HUES64 (cell line): Measurements from ENCODE around the gene HPS1.
"Not testable (repeated sequence)": the region's sequence is repeated elsewhere in the genome, so short reads cannot be mapped to it uniquely, and the experiment has no call there.

Experiments used
- H3K27ac ChIP-seq: 2 replicates; pipeline ENCODE4 v1.7.0; 2013; ENCODE audit warnings: low read depth, low read length, inconsistent platforms
- H3K27me3 ChIP-seq: 2 replicates; pipeline ENCODE4 v1.6.1; 2013; ENCODE audit warnings: mild to moderate bottlenecking, low read length; ENCODE audit not compliant: insufficient read depth
- H3K36me3 ChIP-seq: 2 replicates; pipeline ENCODE4 v1.6.1; 2013; ENCODE audit warnings: mild to moderate bottlenecking, low read length; ENCODE audit not compliant: insufficient read depth
- H3K4me1 ChIP-seq: 2 replicates; pipeline ENCODE4 v1.6.1; 2013; ENCODE audit warnings: mild to moderate bottlenecking, low read length, moderate library complexity; ENCODE audit not compliant: insufficient read depth
- H3K4me3 ChIP-seq: 2 replicates; pipeline ENCODE4 v1.5.1; 2013; ENCODE audit warnings: mild to moderate bottlenecking, low read length, moderate library complexity
- H3K9ac ChIP-seq: 2 replicates; pipeline ENCODE4 v1.6.1; 2013; ENCODE audit warnings: mild to moderate bottlenecking, low read depth, low read length
- H3K9me3 ChIP-seq: 2 replicates; pipeline ENCODE4 v1.6.1; 2013; ENCODE audit warnings: low read depth, low read length; ENCODE audit not compliant: insufficient read depth
- WGBS: fragments of 150-250, 120-280 bp; methylation state at CpG from one replicate; pipeline ENCODE4 v1.1.7; 2013; ENCODE audit warnings: missing lambda C conversion rate; 5-methylcytosine and 5-hydroxymethylcytosine counted together

HPS1 gene

DNA sequence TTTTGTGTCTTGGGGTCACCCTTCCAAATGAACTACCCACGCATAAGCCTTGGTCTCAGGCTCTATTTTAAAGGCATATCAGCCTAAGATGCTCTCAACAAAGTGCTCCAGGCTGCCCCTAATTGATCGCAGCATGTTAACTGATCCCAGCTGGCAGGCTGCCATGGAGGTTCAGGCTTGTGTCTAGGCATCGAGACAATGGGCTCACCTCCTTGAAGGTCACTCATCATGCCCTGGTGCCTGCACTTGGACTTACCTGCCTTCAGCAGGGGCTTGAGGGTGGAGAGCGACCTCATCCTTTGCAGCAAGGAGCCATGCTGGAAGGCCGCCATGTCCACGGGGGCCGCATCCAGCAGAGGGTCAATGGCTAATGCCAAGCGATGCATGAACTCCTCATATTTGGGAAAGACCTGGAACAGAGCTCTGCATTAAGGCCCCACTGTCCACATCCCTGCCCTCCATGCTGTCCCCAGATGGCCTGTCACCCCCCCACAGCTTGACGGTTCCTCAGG, 49.6 kb downstream of the HPS1 start:
- Histone ChIP-seq H3K9ac (no peak overlapping the region), H3K4me3 (no peak overlapping the region), H3K36me3 (no peaks in the 10 kb centered on the region), H3K27ac (no peak overlapping the region), H3K4me1 (no peaks in the 10 kb centered on the region), H3K9me3 (no peaks in the 10 kb centered on the region), H3K27me3 (no peaks in the 10 kb centered on the region)
- 96% methylated on average over 9 of the region's 9 CpGs for WGBS

DNA sequence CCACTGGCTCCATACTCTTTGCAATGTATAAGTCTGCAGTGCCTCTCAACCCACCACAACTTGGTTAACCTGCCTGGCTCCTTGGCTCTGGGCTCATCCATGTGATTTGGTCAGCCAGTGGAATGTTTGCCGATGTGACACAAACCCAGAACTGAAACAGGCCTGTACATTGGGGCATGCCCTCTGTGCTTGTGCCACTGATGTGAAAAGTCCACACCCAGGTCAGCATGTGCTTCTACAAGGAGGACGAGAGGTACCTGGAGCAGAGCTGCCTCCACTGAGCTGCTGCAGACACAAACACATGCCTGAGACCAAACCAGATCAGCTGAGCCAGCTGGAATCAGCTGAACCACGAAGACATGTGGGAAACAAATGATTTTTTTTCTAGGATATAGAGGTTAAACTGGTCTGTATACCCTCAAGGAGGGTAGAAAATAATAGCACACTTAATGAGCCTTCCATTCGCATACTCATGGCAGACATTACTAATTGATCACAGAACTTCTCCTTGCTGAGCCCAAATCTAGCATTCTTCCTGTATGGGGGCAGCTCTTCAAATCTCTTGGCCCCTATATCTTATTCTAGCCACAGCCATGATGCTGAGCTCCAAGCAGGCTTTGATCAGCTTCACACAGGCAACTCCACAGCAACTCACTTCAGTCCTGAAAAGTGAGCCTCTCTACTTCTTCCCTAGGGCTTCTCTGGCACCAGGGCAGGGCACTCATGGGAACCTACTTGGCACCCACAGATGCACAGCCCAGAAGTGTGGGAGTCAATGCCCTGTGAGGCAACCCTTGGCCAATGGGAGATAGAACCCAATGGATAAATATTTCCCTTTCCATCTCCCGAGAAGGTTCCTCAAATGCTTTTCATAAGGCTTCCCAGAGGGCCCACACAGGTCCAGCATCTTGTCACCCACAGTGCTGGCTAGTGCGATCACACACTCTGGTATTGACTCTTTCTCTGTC, 50.4 kb downstream of the HPS1 start:
- no peaks in the 10 kb centered on the region for H3K4me1 ChIP-seq
- no peaks in the 10 kb centered on the region for H3K27me3 ChIP-seq
- H3K36me3 ChIP-seq, result no peaks in the 10 kb centered on the region
- H3K4me3 ChIP-seq, result no peak overlapping the region
- WGBS, result 91% methylated on average over 6 of the region's 6 CpGs
- H3K27ac ChIP-seq, result no peak overlapping the region
- H3K9me3 ChIP-seq, result no peaks in the 10 kb centered on the region
- no peak overlapping the region for H3K9ac ChIP-seq

DNA sequence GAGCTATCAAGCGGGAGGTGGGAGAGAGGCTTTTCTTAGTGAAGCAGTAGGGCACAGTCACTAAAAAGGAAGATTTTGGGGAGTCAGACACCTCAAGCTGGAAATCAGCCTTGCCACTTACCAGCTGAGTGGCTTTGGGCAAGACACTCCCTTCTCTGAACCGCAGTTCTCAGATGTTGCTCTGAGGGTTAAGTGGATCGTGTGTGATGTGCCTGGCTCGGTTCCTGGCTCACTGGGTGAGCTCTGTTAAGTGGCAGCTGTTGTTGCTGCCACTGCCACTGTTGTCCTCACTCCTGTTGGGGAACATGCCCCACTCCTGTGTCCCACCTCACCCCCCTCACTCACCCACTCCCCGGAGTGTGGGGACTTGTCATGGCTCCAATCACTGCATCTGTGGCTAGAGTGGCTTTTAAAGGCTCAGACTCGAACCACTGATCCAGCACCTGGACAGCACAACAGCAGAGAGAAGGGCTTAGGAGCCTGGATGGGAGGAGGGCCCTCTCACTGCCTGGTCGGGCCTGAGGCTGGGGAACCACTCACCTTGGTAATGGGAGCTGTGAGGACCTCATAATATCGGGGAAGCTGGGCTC, 51.8 kb downstream of the HPS1 start:
- Histone ChIP-seq H3K4me3 (no peak overlapping the region), H3K27ac (no peak overlapping the region), H3K9me3 (no peaks in the 10 kb centered on the region), H3K27me3 (no peaks in the 10 kb centered on the region), H3K4me1 (no peaks in the 10 kb centered on the region), H3K9ac (no peak overlapping the region), H3K36me3 (no peaks in the 10 kb centered on the region)
- WGBS, result 94% methylated on average over 8 of the region's 8 CpGs

DNA sequence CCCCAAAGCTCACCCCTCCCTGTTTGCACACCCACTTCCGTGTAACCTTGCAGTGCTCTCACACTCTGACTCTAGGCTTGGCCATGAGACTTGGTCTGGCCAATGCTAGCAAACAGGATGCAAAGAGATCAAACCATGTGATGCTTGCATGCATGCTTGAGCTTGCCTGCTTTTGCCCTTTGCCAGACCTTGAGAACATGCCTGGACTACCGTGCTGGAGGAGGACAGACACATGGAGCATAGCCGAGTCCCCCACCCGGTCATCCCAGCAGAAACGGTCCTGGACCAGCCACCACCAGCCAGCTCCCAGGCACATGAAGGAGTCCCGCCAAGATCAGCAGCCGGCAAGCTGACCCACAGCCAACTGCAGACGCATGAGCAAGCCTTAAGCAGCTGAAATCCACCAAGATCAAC, 55.1 kb downstream of the HPS1 start:
- no peak overlapping the region for H3K9ac ChIP-seq
- H3K36me3 ChIP-seq, result no peaks in the 10 kb centered on the region
- no peak overlapping the region for H3K4me3 ChIP-seq
- no peaks in the 10 kb centered on the region for H3K4me1 ChIP-seq
- 92% methylated on average over 8 of the region's 8 CpGs for WGBS
- H3K9me3 ChIP-seq, result no peaks in the 10 kb centered on the region
- no peak overlapping the region for H3K27ac ChIP-seq
- no peaks in the 10 kb centered on the region for H3K27me3 ChIP-seq

DNA sequence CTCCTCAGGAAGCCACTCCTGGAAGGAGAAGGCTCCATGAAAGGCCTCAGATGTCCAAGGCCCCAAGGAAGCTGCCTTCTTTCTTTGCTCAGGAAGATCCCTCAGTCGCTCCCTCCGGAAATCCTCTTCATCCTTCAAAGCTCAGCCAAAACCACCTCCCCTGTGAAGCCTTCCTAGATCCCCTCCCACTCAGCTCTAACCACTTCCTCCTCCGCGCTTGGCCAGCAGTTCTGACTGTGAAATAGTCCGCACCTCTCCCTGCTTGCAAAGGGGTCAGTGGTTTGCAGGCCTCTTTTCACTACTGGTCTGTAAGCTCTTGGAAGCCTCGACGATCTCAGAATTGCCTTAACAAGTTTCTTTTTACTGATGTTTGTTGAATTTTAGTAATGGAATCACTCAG, 55.7 kb downstream of the HPS1 start:
- no peaks in the 10 kb centered on the region for H3K4me1 ChIP-seq
- no peak overlapping the region for H3K9ac ChIP-seq
- H3K4me3 ChIP-seq, result no peak overlapping the region
- H3K27ac ChIP-seq, result no peak overlapping the region
- H3K36me3 ChIP-seq, result no peaks in the 10 kb centered on the region
- WGBS, result 93% methylated on average over 7 of the region's 7 CpGs
- no peaks in the 10 kb centered on the region for H3K9me3 ChIP-seq
- no peaks in the 10 kb centered on the region for H3K27me3 ChIP-seq

DNA sequence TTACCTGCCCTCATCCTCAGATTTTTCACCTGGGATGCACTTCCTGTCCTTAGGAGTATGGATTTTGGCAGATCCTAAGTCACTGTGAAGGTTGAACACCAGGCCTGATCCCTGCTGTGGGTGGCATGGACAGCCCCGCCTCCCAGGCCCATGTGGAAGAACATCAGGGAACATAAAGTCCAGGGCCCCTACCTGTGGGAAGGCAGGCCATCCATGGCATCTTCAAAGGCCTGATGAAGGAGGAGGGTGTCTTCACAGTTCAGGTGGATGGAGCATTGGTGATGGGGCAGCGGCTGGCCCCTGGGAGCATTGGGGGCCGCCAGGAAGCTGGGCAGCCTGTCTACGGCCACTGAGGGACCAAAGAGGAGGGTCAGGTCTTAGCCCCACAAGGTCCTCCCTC, 56.3 kb downstream of the HPS1 start:
- Histone ChIP-seq H3K36me3 (no peaks in the 10 kb centered on the region), H3K27ac (no peak overlapping the region), H3K4me1 (no peaks in the 10 kb centered on the region), H3K9me3 (no peaks in the 10 kb centered on the region), H3K4me3 (no peak overlapping the region), H3K27me3 (no peaks in the 10 kb centered on the region), H3K9ac (no peak overlapping the region)
- 96% methylated on average over 4 of the region's 4 CpGs for WGBS

DNA sequence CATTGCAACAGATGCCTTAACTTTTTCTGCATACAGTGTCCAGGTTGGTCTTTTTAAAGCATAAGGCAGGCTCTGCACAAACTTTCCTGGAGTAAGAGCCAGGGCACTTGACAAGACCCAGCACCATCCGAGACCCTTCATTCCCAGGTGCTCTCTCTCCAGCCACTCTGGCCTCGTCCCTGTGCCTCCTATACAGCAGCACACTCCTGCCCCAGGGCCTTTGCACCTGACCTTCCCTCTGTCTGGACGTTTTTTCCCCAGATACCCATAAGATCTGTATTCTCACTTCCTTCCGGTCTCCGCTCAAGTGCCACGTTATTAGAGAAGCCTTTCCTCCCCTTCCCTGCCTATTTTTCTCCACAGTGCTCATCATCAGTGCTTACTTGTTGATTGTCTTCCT, 57.3 kb downstream of the HPS1 start:
- no peak overlapping the region for H3K4me3 ChIP-seq
- H3K27me3 ChIP-seq, result no peaks in the 10 kb centered on the region
- no peaks in the 10 kb centered on the region for H3K36me3 ChIP-seq
- H3K27ac ChIP-seq, result no peak overlapping the region
- H3K9ac ChIP-seq, result no peak overlapping the region
- WGBS, result 91% methylated on average over 6 of the region's 6 CpGs
- no peaks in the 10 kb centered on the region for H3K9me3 ChIP-seq
- no peaks in the 10 kb centered on the region for H3K4me1 ChIP-seq

DNA sequence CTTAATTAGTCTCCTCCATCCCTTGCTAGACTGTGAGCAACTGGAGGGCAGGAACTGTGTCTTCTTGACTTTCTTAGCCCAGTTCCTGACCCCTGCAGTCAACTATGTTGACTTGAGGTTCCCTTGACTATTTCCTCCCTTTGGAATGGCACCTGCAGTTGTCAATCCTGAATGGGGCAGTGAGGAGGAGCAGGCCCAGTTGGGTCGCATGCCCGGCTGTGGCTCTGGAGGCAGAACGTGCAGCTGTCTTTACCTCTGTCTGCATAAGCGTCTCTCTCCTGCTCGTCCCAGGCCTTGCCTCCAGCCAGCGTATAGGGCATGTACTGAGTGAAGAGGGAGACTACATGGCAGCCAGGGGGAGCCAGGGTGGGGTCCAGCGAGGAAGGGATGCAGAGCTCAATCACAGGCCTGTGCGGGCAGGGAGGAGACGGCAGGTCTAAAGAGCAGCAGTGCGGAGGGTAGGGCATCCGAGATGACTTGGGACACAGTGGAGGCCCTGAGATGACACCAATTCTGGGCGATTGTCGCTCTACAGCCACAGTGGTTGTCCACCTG, 58.6 kb downstream of the HPS1 start:
- Histone ChIP-seq H3K9me3 (no peaks in the 10 kb centered on the region), H3K4me1 (no peaks in the 10 kb centered on the region), H3K4me3 (no peak overlapping the region), H3K27ac (no peak overlapping the region), H3K9ac (no peak overlapping the region), H3K36me3 (no peaks in the 10 kb centered on the region), H3K27me3 (no peaks in the 10 kb centered on the region)
- 92% methylated on average over 13 of the region's 13 CpGs for WGBS

DNA sequence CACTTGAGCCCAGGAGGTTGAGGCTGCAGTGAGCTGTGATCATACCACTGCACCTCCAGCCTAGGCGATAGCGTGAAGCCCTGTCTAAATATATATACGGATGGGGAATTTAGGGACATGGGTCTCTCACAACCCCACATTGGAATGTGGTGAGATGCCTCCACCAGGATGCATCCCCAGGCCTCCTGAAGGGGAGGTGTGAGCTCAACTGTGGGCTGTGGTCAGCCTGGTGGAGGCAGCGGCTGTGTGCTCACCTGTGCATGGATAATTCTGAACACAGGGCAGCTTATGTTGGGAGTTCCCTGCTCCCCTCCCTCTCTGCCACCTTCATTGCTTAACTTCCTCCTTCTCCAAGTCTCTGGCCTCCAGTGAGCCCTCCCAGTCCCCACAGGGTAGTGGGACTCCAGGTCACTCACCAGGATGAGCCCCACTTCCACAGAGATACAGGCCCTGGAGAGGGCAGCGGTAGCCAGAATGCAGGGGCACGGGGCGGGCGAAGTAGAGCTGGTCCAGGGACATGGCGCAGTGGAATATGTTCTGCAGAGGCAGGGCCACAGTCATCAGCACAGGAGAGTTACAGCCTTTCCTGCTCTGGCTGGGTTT, 62.1 kb downstream of the HPS1 start:
- Histone ChIP-seq H3K9ac (no peak overlapping the region), H3K9me3 (no peaks in the 10 kb centered on the region), H3K27me3 (no peaks in the 10 kb centered on the region), H3K4me3 (no peak overlapping the region), H3K27ac (no peak overlapping the region), H3K4me1 (peaks cover 6% of the 10 kb centered on the region; the same call in 1 of the 2 replicates), H3K36me3 (no peaks in the 10 kb centered on the region)
- WGBS, result 90% methylated on average over 9 of the region's 9 CpGs

DNA sequence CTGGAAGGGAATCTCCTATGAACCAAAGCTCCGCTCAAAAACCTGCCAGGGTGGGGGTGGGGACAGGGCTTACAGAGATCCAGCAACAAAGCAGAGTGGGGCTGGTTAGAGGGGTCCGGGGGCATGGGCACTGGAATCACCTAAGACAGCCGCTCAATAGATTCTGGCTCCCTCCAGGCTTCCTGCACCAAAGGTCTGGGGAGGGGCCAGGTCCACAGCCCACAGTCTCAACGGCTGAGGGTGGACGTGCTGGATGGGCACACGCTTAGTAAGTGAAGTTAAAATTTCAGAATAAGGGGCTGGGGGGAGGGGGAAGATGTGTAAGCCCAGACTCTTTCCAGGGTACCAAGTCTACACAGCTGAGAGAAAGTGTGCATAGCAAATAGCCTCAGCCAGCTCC, 62.9 kb downstream of the HPS1 start:
- 92% methylated on average over 6 of the region's 6 CpGs for WGBS
- no peak overlapping the region for H3K27ac ChIP-seq
- H3K9me3 ChIP-seq, result no peaks in the 10 kb centered on the region
- H3K9ac ChIP-seq, result no peak overlapping the region
- H3K27me3 ChIP-seq, result no peaks in the 10 kb centered on the region
- no peak overlapping the region for H3K4me3 ChIP-seq
- no peaks in the 10 kb centered on the region for H3K36me3 ChIP-seq
- H3K4me1 ChIP-seq, result peaks cover 6% of the 10 kb centered on the region; the same call in 1 of the 2 replicates

DNA sequence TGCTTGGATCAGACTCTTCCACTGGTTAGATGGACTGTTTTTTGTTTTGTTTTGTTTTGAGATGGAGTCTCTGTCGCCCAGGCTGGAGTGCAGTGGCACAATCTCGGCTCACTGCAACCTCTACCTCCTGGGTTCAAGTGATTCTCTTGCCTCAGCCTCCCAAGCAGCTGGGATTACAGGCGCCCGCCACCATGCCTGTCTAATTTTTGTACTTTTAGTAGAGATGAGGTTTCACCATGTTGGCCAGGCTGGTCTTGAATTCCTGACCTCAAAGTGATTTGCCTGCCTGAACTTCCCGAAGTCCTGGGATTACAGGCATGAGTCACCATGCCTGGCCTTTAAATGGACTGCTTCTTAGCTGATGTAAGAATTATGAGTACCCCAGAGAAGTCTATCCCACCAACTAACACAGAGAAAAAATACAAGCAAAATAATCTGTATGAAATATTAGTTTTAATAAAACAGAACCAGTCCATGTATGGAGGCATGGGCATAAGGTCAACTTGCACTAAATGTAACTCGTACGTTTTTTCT, 63.5 kb downstream of the HPS1 start:
- H3K27ac ChIP-seq, H3K9me3 ChIP-seq, H3K4me3 ChIP-seq, H3K4me1 ChIP-seq, H3K27me3 ChIP-seq, H3K9ac ChIP-seq, H3K36me3 ChIP-seq: not testable (repeated sequence)
- 96% methylated on average over 7 of the region's 7 CpGs for WGBS
